Subcutaneous adipose tissue (tissue), 4 donors: Measurements from ENCODE around the gene AGAP1. TPM values are rescaled to one million over a fixed set of nuclear protein-coding genes. Genes with fewer than 3 reads are reported as not detected.

Source experiments
- small RNA-seq: library from RNA; depleted of rRNA; stranded (forward); fragments of <200 nt; gene quantifications from one replicate; pipeline ENCODE3, GENCODE V24; 2016
- total RNA-seq, 4 donors: library from RNA; depleted of rRNA; stranded (reverse); fragments of >200 nt; gene quantifications; one replicate each; pipeline ENCODE4 v1.1.0, GENCODE V29; 2016
- TF ChIP-seq, protein P1 (sequence below): fragments of 450-650 bp; IDR thresholded peaks from one replicate; pipeline ENCODE4 v1.5.1; 2016; ENCODE audit warnings: low read depth, mild to moderate bottlenecking, control low read depth, antibody characterized with exemption, moderate library complexity

AGAP1 gene
- total RNA-seq, 4 donors from 2014 or later = 13.6 to 26.3 (median 23.6) TPM

DNA sequence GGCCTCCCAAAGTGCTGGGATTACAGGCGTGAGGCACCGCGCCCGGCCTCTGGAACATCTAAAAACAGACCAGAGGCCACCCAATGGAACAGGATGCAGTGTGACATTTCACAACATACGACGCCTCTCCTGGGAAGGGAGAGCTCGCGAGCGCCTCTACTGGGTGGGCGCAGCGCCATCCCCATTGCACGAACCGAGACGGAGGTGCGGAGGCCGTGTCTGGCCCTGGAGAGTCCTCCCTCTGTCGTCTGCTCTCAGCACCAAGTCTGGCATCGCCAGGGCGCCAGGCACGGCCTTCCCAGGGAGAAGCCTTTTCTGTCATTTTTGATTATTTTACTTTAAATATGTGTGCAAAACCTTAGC, 683.7 kb downstream of the AGAP1 start:
- TF ChIP-seq, protein P1, sequence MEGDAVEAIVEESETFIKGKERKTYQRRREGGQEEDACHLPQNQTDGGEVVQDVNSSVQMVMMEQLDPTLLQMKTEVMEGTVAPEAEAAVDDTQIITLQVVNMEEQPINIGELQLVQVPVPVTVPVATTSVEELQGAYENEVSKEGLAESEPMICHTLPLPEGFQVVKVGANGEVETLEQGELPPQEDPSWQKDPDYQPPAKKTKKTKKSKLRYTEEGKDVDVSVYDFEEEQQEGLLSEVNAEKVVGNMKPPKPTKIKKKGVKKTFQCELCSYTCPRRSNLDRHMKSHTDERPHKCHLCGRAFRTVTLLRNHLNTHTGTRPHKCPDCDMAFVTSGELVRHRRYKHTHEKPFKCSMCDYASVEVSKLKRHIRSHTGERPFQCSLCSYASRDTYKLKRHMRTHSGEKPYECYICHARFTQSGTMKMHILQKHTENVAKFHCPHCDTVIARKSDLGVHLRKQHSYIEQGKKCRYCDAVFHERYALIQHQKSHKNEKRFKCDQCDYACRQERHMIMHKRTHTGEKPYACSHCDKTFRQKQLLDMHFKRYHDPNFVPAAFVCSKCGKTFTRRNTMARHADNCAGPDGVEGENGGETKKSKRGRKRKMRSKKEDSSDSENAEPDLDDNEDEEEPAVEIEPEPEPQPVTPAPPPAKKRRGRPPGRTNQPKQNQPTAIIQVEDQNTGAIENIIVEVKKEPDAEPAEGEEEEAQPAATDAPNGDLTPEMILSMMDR = no peak

DNA sequence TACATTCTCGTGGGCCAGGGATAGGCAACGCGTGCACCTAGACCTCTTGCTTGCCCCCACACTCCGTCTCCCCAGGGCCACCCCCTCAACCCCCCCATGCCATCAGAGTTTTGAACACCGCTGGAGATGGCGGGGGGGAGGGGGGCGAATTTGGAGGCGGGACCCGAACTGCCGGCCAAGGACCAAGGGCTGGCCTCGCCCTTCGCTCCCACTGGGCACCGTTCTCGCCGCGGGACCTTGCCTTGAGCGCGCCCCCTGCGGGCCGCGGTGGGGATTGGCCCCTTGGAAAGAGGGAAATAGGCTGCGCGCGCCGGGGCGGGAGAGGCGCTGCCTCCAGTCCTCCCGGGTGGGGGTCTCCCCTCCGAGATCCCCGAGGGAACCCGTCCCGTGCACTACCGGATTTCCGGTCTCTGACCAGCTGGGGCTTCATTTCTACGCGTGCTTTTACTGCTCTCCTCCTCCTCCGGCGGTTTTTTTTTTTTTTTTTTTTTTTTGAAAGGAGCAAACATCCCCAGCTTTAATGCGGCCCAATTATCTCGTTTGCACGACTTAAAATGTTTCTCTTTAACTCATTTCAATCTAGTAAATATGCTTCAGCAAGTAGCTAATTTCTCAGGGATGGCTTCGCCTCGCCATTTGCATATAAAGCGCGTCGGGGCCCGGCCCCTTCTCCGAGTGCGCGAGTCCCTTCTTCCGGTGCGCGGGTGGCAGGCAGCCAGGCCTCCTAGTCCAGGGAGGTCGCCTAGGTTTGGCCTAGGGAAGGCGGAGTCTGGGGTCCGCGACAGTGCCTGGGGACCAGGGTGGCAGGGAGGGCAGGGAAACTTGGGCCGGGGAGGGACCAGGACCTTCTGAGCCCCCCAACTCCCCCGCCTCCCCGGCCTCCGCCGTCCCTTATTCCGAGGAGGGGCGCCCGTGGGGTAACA, 684.4 kb downstream of the AGAP1 start:
- TF ChIP-seq, protein P1 = no peak

DNA sequence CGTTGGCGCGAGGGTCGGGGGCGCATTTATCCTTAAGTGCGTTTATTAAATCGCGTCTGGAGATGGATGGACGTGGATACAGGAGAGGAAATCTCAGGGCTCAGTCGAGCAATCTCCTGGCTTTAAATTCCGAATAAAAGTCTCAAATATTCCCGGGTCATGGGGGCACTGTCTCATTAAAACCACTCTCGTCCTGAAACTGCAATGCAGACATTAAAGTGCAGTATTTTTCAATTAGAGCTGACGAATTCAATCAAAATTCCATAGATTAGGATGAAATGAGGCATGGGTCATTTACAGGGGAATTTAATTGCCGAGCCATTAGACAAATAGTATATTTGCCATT, 685.0 kb downstream of the AGAP1 start:
- TF ChIP-seq, protein P1 = no peak

DNA sequence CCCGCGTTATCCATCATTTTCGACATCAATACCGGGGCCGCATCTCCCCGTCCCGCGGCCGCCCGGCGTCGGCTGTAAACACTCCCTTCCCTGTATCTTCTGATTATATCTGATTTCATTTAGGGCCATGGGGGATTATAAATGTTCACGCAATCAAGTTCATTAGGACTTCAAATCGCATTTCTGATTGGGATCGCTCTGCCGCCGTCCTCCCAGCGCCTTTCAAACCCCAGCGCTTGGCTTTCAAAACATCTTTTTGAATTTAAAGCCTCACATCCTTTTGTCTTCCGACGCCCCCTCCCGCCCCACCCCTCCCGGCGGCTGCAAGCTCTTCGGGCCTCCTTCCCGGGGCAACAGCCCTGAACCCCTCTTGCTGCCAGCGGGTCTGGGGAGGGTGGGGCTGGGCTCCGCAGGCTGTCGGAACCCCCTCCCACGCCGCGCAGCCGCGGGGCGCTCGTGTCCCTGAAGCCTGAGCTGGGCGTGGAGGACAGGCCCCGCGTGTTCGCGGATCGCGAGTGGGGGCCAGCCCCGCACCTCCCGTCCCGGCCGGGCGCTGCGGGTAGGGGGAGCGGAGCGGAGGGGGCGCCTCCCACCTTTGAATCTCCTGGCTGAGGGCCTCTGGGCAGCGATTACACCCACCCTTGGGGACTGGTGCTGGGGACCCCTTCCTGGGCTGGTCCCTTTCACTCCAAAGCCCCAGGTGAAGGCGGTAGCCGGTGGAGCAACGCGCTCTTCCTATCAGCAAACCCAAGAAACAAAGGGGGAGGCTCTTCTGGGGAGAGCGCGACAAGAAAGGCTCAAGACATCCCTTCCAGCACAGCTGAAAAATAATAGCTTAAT, 685.6 kb downstream of the AGAP1 start:
- TF ChIP-seq, protein P1 = no peak

DNA sequence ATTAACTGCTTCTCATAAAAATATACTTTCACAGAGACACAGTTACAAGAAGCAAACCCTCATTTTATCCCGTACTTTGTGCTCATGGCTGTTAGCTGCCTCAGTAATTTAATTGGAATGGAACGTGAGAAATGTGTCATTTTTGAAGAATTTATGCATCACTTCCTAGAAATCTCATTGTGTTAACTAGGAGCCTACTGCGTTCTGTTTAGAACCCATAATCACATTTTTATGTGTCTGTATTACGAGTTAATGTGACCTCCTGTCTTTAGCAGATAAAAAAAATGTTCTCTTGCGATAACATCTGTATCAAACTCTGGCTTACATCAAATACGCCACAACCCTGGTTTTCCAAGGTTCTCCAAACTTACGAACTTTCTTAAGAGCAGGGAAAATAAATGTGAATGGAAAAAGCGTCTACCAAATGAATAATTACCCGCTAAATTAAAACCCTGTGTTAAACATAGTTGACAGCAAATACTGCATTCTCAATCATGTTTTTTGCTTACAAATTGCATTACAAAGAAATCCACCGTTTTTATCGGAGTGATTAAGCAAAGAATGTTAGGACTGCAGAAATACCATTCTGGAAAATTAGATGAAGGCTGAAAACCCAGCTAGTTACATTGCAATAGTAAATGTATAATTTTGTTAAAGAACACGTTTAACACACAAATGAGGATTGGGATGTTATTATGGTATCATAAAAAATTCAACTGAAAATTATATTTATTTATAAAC, 686.4 kb downstream of the AGAP1 start:
- TF ChIP-seq, protein P1 = no peak

DNA sequence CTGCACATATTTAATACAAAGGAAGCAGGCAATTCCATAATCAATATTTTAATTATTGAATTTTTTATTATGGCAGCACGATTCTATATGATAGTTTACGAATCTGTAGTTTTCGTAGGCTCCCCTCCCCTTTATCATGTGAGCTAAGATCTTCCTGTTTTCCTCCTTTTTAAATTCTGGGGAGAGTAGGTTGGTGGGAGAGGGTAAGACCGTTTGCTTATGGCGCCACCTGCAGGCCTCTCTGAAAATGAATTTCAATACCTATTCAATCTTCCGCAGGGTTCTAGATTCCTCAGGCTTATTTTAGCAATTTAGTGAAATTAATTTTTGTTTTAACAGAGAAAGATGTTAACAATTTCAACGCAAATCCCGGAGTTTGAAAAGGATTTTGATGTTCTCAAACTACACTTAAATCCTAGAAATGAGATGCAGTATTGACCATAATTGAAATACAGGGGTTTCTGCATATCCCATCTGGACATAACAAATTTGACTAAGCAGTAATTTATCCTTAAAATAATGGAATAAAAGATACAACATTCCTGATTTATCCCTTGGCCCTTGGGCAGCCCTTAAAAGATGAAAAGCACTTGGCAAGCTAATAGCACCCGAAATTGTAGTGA, 687.1 kb downstream of the AGAP1 start:
- TF ChIP-seq, protein P1 = no peak

Small RNA genes within 50 kb of the gene (small RNA-seq; reads per million reads assigned to genes)
- 0.49 reads per million for gene RF00019
- not detected for gene RN7SL204P
- not detected for gene RNU7-127P
- 0.61 reads per million for gene TMSB10P1
